SIG-M5 (cell line): Measurements from ENCODE around the gene GSTM5.
"Not testable (repeated sequence)": the region's sequence is repeated elsewhere in the genome, so short reads cannot be mapped to it uniquely, and the experiment has no call there.

Source experiments
- DNase-seq: peaks from one replicate; lab custom pipeline; 2025; lab: John Stamatoyannopoulos, UW

The GSTM5 gene

DNA sequence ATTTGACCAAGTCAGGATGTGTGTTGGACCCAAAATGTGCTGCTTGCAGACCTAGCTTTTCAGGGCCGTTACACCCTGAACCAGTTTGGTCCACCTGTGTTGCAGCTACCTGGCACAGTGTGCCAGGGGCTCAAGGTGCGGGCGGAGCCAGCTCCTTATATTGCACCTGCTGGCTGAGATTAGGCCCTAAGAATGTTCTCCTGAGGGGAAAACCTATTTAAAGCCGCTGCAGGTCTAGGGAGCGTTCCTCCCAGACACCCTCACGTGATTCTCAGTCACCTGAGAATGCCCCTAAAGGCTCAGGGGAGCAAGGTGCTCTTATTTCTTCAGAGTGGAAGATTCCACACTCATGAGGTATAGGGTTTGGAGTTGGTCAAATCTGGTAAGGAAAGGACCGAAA lies 16.8 kb downstream of the GSTM5 start:
- DNase-seq: no peak

DNA sequence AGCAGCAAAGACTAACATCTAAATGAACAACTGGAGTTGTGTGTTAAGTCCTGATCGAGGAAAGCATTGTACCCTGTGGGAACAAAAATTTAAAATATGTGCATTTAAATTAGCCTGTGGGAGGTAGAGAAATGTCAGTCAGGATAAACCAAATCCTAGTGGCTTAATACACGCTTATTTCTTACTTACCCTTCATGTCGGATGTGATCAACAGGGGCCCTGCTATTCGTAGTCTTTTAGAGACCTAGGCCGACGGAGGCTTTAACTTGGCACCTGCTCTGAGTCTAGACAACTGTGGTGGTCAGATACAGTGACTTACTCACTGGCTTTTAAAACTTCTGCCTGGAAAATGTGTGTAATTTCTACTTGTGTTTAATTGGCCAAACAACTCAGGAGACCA lies 18.6 kb downstream of the GSTM5 start:
- no peak for DNase-seq

DNA sequence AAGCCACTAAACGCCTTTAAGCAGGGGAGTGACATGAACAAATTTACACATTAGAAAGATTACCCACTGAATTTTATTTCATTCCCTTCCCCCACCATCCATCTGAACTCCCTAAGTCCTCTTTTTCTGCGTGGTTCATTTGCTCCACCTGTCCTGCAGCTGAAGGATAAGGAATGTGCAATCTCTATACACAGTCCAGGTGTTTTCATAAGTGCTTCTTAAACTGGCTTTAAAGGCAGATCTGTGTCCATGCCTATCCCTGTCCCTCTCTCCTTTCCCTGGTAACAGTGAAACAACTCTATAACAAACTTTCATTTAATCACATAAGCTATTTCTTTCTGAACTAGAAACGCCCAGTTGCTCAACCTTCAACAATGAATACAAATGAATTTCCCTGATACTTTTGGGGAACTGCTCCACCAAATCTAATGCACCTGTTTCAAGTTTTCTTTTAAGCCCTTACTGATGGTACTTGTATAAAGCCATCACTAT lies 20.4 kb downstream of the GSTM5 start:
- DNase-seq: no peak

DNA sequence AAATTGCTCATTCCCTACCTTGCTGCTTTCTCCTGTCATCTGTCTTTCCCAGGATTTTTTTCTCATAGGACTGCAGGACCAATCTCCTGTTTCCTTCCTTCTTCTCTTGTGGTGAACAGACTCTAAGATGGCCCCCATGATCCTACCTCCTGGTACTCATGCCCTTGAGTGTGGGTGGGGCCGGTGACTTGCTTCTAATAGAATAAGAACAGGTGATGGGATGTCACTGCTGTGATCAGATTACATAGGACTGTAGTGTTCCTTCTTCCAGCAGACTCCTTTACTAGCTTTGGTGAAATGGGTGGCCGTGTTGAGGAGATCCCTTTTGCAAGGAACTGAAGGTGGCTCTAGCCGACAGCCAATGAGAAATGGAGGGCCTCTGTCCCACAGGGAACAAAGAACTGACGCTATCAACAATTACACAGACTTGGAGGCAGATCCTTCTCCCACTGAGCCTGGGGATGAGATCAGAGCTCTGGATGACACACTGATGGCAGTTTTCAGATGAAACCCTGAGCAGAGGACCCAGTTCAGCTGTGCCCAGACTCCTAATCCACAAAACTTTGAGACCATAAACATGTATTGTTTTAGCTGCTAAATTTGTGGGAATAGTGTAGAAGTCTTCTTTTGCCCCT lies 21.3 kb downstream of the GSTM5 start:
- no peak for DNase-seq

DNA sequence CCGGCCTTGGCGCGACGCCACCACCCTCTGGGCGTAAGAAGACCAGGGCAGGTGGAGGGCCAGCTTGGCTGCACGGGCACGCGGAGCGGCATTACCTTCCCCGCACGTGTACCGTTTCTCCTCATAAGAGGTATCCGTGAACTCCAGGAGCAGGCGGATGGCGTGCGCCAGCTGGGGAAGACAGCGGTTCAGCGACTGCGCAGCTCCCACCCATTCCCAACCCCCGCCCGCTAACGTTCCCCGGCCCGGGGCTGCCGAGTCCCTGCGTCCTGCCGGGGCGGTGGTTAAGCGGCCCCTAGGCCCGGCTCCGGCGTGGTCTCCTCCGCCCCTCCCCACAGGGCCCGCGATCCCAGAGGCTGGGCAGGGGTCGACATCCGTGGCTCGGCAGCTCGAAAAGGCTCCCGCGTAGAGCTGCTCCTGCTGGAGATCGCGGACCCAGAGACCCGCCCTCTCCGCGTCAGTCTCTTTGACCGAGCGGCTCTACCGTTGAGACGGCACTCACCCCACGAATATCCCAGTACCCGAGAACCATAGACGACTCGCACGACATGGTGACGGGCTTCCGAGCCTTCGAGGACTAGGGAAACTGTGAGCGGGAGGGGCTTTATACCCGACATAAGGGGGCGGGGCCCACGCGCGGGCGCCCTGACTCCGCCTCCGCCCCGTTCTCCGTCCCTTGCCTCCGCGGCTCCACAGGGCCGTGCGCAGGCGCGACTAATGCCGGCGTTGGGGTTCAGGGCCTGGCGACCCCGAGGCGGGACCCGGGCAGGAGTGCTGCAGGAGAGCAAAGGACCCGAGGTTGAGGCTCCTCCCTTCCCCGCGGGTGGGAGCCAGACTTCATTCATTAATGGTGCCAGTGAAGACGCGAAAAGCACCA lies 27.9 kb downstream of the GSTM5 start:
- DNase-seq: no peak

DNA sequence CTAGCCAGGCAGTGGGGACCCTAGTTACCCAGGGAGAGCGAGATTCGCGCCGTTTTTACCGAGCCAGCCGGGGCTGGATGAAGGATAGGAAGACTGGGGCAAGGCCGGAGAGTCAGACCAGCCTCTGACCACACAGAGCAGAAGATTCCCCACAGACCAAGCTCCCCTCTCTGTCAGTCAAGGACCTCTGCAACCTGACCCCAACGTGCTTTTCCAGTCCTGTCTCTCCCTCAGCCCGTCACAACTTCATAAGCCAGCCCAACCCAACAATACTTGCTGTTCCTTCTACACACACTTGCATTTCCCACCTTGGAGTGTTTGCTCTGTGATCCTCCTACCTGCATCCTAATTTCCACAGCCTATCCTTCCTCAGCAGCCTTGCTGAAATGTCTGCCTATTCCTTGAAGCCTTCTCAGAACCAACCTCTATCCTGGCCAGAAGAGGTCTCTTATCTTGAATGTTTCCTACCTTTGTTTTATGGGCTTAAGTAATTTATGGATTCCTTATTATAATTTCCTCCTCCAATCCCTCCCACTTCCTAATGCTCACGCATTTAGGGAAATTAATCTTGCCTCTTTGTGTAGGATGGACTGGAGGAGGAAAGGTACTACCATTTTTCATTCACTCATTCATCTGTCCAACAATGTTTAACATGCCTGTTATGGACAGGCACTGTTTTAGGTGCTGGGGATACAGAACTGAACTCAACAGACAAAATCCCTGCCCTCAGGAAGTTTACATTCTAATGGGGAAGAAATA lies 28.7 kb downstream of the GSTM5 start, which contains the start of gene GSTM3:
Gene GSTM3 (minus strand): TSS at position 424 of the 759 bp plus-strand sequence. CDS start 751 bp downstream, outside the sequence.
- no peak for DNase-seq

DNA sequence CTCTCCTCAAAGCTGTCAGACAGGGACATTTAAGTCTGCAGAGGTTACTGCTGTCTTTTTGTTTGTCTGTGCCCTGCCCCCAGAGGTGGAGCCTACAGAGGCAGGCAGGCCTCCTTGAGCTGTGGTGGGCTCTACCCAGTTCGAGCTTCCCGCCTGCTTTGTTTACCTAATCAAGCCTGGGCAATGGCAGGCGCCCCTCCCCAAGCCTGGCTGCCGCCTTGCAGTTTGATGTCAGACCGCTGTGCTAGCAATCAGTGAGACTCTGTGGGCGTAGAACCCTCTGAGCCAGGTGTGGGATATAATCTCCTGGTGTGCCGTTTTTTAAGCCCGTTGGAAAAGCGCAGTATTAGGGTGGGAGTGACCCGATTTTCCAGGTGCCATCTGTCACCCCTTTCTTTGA lies 36.3 kb downstream of the GSTM5 start:
- not testable (repeated sequence) for DNase-seq

DNA sequence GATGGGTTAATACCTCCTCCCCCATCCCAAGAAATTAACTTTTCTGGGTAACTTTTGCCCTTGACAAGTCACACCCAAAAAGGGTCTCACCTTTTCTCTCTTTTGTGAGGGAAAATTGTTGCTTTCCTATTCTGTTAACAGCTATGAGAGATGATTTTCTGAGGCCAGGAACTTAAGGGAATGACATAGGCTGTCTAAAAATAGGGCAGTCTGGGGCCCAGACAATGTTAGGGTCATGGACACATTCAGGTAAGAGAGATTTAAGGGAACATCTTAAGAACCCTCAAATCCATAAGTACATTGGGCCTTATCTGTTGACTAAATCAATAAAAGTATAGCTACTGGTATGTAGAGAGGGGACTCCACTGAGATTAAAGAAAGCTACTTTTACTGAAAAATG lies 37.2 kb downstream of the GSTM5 start:
- no peak for DNase-seq

DNA sequence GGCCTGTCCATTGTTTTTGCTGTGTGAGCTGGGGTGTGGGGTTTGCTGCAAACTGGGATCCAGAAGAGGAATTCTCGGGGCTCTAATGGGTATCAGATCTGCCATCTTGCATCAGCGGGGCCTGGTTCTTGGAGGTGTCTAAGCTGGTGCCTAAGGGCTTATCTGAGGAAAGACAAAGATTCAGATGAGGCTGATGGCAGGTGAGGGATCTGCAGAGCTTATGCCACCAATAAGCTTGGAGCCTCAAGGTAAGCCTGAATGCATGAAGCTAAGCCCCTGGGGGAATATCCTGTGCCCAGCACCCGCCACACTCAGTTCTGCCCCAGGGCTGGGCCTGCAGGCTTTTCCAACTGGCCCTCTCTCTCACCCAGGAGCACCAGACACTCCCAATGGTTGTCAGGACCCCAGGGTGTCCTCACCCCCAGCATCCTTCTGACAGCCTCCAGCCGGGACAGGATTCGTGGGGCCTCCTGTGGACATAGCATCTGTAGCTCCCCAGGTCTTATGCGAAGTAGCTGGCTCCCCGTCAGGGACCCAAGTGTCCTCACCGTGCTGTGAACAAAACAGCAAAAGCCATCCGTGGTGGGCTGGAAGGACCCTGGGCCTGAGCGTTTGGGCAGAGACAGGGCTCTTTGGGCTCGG lies 38.3 kb downstream of the GSTM5 start:
- DNase-seq: no peak

DNA sequence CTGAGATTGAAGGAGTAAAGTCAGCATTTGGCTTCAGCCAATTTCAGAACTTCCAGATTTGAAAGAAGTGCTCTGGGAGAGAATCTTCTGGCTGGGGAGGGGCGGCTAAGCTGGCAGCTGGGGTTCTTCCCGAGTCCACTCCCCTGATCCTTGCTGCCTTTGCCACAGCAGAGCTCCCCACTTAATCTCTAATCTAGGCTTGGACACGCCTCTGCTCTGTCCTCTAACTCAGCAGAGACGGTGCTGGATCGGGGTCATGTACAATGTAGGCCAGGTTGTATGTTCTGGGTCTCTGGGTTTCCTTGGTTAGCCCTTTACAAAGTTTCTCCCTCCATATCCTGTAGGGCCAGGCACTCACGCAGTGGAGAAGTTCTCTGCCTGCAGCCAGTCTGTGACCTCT lies 38.9 kb downstream of the GSTM5 start:
- no peak for DNase-seq

DNA sequence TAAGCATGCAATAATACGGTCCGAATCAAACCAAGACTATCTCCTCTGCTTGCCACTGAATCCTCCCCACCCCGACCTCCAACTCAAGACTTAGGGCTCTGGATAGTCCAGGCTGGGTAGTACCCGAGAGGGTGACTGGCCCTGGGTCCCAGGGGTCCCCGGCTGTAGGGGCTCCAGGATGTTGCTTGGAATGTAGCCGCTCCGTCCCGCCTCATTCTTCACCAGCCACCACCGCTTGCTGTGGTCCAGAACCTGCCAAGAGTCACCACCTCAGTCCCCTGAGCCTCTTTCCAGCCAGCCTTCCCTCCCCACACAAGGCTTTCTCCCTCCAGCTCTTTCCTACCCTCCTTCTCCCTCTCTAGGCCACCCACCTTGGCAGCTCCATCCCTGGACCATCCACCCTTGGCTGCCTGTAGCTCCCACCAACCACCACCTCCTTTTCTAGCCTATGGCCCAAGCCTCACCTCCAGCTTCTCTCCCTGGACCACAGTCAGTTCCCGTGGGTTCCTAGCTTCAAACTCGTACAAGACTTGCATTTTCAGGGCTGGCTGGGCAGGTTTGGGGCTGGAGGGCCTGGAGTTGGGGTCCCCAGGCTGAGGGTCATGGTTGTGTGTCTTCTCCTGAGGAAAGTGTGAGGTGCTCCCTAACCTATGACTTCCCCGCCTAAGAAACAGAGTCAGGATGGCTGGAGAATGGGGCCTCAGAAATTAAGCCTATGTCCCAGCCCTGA lies 39.6 kb downstream of the GSTM5 start:
- no peak for DNase-seq

DNA sequence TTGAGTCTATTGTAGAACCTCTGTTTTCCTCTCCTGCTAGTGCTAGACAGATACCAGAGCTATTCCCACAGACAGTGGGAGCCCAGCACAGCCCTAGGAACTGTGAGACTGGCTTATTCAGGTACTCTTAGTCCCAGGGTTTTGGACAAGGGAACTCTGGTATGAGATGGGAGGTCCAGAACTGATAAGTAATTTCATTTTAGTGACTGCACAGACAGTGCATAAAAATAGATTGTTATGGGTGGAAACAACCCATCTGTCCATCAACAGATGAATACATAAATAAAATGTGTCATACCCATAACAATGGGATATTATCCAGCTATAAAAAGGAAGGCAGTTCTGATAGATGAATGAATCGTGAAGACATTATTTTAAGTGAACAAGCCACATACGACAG lies 42.7 kb downstream of the GSTM5 start:
- no peak for DNase-seq

DNA sequence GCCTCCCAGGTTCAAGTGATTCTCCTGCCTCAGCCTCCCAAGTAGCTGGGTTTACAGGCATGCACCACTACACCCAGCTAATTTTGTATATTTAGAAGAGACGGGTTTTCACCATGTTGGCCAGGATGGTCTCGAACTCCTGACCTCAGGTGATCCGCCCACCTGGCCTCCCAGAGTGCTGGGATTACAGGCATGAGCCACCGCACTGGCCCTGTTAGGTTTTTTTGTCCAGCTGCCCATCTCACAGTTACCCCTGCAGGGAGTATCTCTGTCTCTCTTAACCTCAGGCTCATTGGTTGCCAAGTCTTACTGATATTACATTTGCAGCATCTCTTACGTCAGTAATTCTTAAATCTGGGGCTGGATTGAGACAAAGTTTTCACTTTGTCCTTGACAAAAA lies 44.3 kb downstream of the GSTM5 start:
- DNase-seq: not testable (repeated sequence)

DNA sequence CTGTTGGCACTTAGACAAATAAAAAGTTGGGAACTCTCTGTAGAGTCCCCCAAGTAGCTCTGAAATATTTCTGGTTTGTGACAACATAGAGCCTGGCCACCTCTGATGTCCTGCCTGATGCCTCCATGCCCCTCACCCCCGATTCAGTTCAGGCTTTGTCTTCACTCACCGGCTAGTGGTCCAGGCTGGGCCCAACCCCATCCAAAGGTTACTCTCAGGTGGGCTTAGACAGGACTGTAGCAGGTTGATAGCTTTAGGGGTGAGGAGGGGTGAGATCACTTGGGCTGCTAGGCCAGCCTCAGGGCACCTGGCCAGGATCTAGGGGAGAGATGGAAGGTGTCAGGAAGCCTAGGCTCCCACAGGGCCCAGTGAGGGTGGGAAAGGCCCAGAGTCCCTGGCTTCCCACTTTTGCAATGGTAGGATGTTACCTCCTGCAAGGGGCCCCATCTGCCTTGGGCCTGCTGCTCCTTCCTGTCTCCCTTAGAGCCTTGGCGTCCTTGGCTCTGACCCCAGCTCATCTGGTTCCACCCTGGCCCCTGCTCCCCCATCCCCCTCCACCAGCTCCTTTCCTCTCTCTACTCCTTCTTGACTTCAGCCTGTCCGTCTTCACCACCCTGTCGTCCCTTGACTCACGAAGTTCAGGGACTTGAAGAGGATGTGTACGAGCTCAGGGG lies 44.9 kb downstream of the GSTM5 start:
- DNase-seq: no peak

DNA sequence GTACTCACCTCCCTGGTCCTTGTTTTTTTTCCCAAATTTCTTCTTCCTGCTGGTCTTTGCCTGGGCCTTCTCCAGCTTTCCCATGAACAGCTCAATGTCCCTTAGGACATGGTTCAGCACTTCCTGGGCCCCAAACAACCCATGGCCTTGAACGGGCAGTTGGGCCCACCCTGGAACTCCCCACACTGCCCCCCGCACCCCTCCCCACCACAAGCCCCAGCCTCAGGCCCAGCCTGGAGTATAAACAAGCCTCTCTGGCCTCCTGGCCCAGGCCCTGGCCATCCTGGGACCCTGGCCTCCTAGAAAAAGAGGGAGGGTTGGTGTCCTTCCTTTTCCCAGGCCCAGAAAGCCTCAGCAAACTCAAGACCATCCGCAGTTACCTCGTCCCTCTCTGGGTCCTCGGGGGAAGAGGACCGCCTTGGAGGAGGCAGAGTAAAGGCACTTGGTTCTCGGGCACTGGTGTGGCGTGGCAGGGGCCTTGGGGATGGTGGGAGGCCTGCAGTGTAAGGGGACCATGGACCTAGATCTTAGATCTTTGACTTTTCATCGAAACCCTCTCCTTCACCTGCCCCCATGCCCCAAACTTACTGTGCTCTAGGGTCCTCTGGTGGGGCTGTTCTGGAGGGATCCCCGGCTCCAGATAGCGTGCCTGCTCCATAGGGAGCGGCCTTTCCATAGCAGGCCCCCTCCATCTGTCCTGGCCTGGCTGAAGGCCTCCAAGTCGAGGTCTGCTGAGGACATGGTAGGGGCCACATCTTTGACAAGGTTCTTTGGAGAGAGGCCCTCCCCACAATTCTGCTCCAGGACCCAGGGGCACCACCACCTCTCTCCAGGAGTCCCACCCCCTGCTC lies 46.1 kb downstream of the GSTM5 start:
- no peak for DNase-seq

DNA sequence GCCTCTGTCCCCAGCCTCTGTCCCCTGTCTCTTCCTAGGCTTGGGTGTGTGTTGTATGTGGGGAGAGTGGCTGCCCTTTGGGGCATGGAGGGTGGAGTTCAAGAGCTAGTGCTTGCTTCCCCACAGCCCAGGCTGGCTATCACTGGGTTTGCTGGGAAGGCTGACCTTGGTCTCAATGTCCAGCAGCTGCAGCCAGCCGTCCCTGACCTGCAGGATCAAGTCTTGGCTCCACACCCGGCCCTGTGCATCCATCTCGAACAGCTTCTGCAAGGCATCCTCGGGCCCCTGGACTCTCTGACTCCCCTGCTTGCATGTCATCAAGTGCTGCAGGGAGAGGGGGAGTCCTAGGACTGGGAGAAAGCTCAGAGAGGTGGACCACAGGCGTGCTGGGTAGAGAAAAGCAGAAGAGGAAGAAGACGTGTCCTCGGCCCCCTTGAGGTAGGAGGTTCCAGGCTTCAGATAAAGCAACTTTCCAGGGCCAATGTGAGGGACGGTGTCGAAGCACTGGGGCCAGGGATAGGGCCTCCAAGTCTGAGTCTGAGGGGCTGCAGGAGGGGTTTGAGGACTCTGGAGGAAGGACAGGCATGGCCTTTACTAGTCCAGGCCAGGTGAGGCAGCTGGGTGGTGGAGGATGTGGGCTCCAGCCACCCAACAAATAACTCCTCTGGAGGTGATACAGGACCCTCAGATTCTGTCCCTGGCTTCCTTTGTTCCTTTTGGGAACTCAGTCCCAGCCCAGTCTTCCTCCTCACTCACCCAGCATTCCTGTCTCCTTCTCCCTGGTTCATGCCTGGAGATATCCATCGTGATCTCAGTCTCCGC lies 47.7 kb downstream of the GSTM5 start:
- DNase-seq: no peak

DNA sequence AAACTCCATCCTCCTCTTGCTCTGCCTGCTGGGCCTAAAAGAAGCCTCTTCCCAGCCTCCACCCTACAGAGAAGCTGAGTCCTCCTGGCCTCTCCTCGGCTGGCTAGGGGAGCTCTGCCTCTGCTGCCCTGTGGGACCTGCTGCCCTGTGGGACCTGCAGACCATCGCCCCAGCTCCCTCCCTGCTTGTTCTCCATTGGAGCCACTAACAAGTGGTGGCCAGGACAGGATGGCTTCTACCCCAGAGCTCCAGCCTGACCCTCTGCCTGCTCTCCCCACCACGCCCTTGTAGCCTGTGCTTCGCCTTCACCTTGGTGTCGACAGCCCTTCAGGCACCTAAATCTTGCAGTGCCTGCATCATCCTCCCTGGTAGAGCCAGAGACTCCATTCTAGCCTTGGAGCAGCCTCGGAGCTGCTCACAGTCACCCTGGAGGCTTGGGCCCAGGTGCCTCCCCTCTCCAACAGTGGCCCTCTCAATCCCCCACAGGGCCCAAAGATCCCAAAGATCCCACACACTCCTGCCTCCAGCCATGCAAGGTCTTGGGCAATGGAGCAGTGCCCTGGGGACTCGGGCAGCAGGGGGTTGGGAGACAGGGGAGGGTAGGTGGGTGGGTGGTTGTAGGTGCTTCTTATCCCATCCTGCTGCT lies 48.7 kb downstream of the GSTM5 start:
- DNase-seq: no peak

DNA sequence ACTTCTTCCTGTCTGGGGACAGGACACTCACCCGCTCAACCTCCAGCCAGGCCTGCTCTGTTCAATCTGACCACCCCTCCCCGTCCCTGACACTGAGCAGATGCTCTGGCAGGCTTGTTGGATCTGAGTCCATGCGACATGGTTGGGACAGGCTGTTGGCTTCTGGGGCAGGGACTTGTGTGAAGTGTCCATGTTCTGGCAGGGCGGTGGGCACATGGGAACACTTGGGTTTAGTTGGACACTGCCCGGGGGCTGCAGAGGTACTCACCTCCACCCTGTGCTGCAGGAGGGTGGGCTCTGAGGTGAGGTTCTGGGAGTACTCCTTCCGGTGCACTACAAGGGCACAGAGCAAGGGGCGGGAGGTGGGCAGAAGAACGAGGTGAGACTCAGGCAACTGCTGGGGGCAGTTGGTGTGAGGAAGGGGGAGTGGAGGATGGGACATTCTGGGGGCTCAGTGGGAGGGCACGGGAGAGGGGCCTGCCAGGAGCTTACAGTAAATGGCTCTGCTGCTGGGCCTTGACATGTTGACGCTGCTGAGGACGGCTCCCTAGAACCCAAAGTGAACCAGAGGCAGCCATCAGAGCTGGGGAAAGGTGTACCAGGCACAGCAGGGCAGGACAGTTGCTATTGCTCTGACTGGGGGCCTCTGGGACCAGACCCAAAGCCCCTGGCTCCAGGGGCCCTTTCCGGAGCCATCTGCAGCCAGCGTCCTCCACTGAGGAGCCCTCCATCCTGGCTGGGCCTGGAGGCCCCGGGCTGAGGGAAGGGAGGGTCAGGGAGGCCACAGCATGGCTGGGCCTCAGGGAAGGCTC lies 49.4 kb downstream of the GSTM5 start:
- no peak for DNase-seq
